M059J (cell line): ENCODE measurements around the gene KAT2B. TPM values are rescaled to one million over a fixed set of nuclear protein-coding genes. Genes with fewer than 3 reads are reported as not detected.

Experiments used
- DNase-seq: peaks from one replicate; pipeline ENCODE4 v3.0.0-alpha.2; 2012; ENCODE audit warnings: low read depth
- total RNA-seq: library from RNA; depleted of rRNA; stranded (reverse); fragments of >200 nt; shearing (Covaris generic); gene quantifications from 2 replicates; pipeline ENCODE4 v1.2.3, GENCODE V29; 2014

KAT2B gene
- total RNA-seq, 1 experiment from 2014 or later = 14.7 TPM

DNA sequence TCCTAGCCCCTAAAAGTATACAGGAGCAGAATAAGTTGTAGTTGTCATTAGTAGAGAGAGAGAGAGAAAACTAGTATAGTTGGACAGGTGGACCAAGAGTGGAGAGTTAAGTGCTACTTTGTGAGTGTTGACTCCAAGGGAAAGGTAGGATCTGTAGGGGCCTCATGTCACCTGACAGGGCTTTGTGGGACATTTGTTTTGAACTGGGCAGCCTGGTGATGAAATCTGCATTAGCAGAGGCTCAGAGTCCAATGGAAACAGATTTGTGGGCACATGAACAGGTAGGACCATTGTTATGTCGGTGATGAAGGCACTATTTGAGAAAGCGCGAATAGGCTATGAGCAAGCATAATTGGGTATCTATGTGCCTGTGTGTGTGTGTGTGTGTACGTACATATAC is 102.3 kb downstream of the KAT2B start:
- no peak for DNase-seq

DNA sequence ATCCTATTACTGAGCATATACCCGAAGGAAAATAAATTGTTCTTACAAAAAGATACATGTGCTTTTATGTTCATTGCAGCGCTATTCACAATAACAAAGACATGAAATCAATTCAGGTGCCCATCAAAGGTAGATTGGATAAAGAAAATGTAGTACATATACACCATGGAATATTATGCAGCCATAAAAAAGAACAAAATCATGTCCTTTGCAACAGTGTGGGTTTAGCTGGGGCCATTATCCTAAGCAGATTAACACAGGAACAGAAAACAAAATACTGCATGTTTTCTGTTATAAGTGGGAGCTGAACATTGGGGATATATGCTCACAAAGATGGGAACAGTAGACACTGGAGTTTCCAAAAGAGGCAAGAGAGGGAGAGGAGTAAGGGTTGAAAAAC is 103.3 kb downstream of the KAT2B start:
- no peak for DNase-seq

DNA sequence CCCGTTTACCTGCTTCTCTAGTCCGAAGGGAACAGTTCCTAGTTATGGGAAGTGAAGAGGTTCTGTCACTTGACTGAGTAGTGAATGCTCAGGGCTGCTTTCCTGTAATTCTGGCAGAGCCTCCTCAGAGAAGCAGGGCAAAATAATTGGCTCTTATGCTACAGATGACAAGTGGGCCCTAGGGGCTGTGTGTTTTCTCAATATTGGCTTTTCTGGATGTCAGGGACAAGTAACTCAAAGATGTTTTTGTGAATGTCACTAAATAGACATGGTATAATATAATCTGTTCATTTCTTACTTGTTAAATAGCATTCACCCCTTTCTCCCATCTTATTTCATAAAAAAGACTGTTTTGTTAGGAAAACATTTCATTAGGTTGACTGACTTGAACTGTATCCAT is 105.6 kb downstream of the KAT2B start:
- DNase-seq = no peak

DNA sequence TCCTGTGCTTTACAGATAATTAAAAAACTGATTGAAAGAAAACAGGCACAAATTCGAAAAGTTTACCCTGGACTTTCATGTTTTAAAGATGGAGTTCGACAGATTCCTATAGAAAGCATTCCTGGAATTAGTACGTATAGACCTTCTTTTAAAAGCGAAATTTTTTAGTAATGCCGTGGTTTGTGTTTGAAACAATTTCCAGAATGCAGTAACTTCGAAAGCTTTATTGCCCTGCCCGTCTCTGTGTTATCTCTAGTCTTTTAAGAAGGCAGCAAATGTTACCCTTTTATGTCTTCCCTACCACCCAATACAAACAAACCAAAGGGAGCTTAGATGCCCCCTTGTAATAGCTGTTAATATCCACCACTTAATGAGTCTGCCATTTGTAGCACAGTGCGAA is 106.1 kb downstream of the KAT2B start:
- DNase-seq = no peak

DNA sequence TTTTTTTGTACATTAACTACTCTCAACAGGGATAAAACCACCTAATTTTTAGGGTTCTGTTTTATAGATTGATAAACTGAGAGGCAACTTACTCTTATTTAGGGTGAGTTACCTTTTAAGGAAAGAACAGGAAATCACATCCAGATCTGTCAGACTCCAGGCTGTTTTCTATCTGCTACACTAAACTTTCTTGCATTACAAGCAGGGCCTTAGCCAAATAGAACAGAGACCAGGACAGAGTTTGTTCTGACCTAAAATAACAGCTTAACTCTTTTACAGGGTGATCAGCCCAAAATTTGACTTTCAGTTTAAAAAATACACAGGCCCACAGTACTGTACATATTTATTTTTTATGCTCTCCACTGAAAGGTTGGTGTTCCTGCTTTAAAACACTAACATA is 107.1 kb downstream of the KAT2B start:
- no peak for DNase-seq

DNA sequence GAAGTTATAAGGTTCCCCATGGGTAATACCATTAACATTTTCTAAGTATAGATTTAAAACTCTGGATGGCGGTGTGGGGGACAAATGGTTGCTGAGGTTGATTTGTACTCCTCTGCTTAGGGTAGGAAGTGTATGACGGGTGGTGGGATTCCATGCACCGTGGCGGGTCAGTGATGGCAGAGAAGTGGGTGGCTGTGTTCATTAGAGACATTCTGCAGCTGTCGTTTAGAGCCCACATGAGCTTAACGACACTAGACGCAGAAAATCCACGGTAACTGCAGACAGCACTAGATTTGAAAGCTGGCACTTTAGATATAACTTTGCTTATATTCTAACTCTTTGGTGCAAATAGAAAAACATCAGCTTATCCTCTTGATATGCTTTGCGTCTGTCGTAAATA is 108.2 kb downstream of the KAT2B start:
- no peak for DNase-seq

DNA sequence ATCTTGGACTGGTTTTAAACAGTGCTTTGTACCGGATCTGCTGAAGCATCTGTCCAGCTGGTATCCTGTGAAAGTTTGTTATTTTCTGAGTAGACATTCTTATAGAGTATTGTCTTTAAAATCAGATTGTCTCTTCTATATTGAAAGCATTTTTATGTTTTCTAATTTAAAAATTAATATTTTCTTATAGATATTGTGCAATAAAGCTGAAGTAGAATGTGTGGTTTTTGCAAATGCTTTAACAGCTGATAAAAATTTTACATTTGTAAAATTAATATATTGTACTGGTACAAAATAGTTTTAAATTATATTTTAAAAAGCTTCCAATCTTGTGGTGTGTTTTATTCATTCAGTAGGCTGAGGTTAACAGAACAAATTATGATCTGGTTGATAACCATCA is 113.8 kb downstream of the KAT2B start:
- DNase-seq = no peak

DNA sequence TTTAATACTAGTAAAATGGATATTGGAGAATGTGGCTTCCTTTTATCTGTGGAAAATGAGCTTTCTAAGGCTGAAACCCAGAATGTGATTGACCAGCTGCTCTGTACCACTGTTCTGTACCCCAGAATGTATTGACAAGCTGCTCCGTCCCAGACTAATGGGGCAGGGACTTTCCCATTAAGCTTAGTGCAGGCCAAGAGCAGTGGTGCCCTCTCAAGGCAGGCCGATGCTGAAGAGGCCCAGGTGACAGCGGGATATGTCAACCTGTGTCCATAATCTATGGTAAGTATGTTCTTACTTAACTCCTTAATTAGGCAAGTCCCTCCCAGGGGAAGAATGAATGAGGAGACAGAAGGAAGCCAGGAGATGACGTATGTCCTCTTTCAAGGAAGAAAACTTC is 114.7 kb downstream of the KAT2B start:
- DNase-seq = no peak

DNA sequence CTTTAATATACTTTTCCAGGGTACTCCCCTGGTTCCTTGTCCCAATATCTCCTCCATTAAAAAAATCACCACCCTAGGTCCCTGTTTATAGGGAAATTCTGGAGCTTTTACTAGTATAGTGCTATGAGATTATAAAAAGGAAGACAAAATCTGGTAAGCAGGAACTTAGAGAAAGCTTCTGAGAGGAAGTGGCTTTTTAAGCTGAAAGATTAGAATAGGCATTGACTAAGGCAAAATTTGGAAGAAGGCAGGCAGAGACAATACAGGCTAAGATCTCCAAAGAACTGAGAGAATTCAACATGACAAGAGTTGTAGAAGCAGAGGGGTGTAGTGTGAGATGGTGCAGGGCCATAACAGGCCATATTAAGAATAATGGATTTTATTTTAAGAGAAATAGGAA is 120.0 kb downstream of the KAT2B start:
- no peak for DNase-seq

DNA sequence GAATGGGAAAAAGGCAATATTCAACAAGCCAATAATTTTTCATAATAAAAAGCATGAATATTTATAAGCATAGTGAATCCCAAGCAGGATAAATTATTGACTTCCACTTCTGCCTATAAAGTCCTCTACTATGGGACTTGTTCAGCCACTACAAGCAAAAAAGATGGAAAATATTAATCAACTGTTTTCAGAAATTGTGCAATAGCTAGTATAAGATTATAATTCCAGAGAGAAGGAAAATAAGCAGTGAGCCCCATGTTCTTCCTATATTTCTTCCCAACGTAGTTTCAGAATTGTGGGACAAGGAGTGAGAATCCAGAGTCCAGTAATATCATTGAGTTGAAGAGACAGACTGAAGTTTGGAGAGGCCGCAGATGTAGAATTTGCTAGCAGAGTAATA is 121.5 kb downstream of the KAT2B start:
- DNase-seq = no peak

DNA sequence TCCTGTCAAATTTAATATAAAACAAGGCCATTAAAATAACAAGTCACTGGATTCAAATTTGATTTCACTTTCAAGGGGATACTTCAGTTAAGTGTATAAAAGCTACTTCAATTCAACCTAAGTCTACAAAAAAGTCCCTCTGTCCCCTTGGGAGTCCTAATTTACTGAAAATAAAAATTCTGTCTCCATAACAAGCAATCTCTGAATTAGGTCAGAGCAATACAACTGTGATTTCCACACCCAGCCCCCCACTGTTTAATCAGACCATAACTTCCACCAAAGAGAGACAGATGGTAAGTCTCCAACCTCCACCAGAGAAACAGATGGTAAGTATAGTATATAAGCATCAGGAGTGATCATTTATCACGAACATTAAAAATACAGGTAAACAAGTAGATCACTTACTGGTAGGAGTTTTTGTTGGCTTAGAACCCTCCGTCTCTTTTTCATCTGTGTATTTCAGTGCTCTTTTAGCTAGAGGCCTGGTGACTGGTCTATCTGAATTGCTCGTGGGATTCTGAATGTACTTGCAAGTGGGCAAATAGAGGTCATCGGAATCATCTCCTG is 133.7 kb downstream of the KAT2B start:
- no peak for DNase-seq

DNA sequence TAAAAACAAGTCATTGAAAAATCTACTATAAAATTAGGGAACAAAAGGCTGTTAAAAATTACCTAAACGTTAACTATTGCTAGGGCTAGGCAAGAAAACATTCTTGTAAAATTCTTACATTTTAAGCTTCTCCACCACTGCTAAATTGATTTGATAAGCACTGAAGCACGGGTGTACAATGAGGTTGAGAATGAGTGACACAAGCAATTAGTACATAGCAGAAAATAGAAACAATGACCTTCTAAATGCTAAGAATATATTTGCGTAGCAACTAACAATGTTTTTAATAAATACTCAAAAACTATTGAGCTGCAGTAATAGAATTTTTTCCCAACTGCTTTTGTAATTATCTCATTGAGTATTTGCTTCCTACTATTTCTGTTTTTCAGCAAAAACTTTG is 141.0 kb downstream of the KAT2B start:
- no peak for DNase-seq

DNA sequence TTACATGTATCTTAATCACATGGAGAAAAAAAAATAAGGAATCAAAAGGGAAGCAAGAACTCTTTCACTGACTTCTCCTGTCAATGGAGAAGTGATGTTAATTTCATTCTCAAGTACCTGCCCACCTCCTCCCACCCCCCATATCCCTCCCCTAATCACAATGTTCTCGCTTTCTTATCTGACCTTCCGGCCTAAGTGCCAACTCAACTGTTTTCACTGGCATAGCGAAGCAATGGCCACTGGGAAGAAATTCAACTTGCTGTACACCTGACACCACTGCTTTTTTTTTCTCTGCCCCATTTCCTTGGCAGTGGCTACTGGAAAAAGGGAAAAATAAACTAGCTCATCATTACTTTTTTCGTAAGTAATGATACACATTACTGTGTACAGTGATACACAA is 142.0 kb downstream of the KAT2B start:
- DNase-seq = no peak

DNA sequence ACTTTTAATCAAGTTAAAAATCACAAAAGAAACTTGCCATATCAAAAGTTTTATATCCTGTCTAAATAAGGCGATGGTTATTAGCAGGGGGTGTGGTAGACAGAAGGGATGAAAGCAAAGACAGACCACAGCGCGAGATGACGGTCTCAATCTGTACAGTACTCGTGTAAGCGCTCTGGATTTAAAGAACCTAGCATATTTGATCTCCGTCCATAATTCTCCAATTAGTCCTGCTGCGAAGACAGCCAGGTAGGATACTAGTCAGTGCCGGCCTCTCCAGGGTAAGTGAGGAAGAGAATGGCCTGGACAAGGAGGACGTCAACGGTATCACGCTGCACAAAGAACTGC is 145.1 kb downstream of the KAT2B start:
- peak; percentile 26 for DNase-seq

DNA sequence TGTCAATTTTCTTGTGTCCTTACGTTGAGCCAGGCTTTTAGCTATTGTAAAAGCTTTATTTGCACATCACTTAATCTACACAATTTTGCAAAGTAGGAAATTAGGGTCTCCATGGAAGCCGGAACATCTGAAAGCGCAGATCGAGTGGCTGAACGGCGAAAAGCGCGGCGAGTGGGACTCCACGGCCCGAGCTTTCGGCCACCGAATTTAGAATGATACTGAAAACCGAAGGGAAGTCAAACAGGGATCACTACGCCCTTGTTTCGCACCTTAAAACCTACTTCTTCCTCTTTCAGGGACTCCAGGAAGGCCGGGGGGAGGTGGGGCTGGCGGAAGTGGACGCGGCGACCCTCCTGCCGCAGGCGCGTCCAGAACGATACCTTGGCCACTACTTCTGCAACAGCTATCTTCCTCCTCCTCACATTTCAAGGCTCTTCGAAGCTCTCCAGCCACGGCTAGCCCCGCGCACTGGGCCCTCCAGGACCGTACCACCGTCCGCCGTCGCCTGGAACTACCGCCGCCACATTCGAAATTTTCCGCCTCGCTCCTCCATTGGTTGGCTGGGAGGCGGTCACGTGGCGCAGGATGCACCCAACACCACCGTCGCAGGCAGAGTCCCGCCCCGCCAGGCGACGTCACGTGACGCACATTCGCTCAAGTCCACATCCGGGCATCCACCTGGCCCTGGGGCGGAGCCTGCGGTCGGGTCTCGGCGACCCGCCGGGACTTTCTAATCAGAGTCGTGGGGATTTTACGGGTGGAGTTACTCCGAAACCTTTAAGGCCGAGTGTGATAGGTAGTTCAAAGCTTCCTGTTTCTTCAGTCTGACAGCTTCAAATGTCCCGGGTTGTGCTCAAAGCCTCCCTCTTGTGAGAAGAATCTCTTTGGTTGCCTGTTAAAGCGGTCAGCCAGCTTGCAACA is 145.7 kb downstream of the KAT2B start, which contains the start of gene SGO1:
Gene SGO1 (minus strand): TSS at position 528 of the 921 bp plus-strand sequence. CDS start 2,179 bp downstream, outside the sequence.
- DNase-seq = peak; percentile 96

DNA sequence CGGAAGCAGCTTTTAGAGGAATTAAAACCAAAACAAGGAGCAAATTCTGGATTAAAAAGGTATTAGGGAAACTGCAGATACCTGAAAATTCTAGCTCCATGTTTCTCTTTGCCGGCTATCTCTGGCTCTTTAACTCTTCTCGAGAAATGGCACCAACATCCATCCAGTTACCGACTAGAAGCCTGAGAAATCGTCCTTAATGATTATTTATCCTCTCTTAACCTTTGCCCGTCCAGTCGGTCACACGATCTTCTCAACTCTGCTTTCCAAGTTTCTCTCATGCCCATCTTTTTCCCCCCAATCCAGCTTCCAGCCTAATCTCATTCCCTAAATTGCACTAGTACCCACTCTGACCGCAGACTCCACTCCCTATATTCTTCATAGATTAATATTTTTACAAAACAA is 146.4 kb downstream of the KAT2B start:
- DNase-seq = no peak

DNA sequence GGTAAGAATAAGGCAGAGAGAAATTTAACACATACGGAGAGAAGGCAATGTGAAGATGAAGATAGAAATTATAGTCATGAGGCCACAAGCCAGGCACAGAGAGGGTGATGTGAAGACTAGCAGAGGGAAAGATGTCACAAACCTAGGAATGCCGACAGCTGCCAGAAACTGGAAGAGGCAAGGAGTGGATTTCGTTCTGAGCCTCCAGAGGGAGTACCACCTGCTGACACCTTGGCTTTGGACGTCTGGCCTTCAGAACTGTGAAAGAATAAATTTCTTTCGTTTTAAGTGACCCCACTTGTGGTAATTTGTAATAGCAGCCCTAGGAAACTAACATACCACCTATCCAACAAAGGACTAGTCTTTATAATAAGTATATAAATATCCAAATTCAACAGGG is 150.7 kb downstream of the KAT2B start:
- no peak for DNase-seq

DNA sequence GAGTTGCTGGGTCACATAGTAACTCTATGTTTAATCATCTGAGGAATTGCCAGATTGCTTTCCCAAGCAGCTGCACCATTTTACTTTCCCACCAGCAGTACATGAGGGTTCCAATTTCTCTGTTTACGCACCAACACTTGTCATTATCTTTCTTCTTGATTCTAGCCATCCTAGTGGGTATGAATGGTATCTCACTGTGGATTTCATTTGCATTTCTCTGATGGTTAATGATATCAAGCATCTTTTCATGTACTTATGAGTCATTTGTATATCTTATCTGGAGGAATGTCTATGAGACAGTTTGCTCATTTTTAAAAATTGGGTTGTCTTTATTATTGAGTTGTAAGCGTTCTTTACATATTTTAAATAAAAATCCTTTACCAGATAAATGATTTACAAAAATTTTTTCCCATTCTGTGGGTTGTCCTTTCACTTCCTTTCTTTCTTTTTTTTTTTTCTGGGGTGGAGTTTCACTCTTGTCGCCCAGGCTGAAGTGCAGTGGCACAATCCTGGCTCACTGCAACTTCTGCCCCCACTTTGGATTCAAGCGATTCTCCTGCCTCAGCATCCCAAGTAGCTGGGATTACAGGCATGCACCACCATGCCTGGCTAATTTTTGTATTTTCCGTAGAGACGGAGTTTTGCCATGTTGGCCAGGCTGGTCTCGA is 154.7 kb downstream of the KAT2B start:
- peak; percentile 26 for DNase-seq

DNA sequence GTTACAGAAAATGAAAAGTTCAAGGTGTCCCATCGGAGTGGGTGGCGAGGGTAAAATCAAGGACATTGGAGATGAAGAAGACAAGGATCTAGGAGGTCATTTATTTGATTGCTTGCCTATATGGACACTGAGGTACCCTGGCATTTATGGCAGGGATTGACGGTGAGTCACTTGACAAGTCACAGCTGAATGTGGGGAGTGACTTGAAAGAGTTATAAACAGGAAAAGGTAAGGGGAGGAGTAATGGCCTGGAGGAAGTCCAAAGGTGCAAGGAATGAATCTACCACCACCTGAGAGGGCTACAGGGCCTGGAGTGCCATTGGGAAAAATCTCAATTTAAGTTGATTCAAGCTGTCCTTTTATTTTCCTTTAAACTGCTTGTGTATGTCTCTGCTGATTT is 157.5 kb downstream of the KAT2B start:
- DNase-seq = peak; percentile 63

DNA sequence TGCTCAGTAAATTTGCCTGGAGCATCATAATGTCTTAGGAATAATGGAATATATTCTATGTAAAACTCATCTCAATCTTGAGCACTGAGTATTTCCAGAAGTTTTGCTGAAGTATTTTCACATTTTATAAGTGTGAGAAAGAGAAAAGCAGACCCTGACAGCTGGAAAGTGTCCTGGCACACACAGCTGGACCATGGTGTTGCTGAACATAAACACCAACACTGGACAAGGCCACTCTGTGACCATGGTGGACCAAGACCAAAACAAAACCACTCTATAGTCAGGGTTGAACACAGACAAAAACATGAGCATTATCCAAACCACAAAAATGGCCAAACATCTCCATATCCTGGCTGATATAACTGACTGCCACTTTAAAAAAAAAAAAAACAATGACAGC is 160.9 kb downstream of the KAT2B start:
- no peak for DNase-seq
